GM18873 (cell line): ENCODE data around the gene IMMP2L.

Experiments used
- ATAC-seq: cut with Tn5 transposase; IDR thresholded peaks from one replicate; pipeline ENCODE4 v1.9.1; 2021; ENCODE audit warnings: mild to moderate bottlenecking, moderate library complexity, moderate number of reproducible peaks; ENCODE audit not compliant: unreplicated experiment, low FRiP score

The IMMP2L gene

DNA sequence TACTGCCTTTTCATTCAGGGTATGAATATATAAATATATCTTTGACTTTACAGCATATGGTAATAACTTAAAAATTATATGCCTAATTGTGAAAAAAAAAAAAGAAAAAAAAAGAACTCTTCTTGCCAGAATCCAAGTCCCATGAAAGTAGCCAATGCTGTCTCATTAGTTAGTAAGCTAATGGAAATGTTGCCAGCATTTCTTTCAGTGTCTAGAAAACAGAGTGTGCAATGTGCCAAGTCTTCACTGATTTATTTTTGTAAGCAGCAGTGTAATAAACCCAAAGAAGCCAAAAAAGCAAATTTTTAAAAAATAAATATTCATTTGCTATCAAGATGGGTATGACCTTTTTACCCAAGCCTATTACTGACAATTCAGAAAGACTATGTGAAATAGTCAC lies 502.5 kb downstream of the IMMP2L start:
- no peak for ATAC-seq

DNA sequence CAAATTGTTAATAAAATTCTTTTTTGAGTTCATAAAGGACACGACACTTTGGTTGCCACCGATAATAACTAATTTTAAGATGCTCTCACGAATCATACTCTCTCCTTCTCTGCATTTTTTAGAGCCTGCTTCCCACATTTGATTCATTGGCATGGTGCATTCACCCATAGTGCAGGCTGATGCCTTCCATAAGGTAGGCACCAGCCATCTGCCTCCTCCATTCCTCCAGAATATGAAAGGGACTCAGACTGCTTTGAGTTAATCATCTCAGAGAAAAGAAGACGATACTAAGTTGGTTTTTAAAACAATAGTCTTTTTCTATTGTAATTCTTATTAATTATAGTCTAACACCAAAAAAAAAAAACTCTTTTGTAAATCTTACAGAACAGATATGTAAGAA lies 505.2 kb downstream of the IMMP2L start:
- no peak for ATAC-seq

DNA sequence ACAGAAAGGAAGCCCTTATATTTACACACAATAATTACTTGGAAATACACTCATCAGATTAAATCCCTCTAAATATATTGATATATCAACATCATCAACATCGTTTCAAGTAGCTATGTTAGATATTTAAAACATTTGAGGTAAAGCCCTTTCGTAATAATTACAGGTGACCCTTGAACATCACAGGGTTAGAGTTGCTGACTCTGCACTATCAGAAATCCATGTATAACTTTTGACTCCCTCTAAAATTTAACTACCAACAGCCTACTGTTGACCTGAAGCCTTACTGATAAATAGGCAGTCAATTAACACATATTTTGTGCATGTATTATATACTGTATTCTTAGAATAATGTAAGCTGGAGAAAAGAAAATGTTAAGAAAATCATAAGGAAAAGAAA lies 505.9 kb downstream of the IMMP2L start:
- no peak for ATAC-seq

DNA sequence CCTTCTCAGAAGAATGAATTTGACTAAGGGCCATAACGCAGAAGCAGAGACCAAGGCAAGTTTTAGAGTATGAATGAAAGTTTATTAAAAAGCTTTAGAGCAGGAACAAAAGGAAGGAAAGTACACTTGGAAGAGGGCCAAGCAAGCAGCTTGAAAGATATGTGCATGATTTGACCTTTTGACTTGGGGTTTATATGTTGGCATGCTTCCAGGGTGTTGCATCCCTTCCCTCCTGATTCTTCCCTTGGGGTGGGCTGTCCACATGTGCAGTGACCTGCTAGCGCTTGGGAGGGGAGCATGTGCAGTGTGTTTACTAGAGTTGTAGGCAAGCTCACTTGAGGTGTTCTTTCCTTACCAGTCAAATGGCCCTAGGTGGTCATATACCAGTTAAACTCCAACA lies 509.3 kb downstream of the IMMP2L start:
- ATAC-seq: no peak

DNA sequence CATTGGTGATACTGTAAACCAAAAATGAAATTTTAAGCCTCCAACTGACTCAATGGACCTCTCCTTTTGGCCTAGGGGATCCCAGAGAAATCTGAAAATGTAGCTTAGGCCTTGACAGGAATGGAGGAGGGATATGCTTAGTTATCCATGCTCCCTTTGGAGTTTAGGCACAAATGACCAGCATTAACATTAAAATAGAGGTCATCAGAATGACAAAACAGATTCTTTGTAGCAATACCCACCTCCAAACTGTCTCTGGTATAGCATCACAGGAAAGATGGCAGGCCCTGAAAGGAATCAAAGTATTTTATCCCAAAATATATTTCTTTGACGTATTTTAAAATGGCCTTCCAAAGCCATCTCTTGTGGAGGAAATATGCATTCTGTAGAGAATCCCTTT lies 510.5 kb downstream of the IMMP2L start:
- no peak for ATAC-seq

DNA sequence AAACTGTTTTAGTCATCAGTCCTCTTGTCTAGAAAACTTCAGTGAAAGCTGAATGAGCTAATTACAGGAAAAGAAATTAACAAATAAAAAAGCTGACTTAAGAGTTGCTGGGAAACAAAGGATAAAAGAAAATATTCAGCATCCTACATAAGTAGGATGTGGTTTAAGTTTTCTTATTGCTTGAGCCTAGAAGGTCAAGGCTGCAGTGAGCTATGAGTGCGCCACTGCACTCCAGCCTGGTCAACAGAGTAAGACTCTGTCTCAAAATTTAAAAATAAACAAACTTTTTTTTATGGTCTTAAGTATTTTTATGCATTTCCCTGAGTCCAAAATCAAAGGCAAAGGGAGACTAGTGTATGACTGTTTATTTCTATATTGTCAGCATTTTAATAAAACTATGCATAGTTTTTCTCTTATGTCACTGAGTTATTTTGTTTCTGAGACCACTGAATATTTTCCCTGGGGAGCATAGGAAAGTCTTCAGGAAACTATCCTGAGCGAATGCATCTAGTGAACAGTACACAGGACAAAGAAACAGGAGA lies 511.3 kb downstream of the IMMP2L start:
- ATAC-seq: no peak

DNA sequence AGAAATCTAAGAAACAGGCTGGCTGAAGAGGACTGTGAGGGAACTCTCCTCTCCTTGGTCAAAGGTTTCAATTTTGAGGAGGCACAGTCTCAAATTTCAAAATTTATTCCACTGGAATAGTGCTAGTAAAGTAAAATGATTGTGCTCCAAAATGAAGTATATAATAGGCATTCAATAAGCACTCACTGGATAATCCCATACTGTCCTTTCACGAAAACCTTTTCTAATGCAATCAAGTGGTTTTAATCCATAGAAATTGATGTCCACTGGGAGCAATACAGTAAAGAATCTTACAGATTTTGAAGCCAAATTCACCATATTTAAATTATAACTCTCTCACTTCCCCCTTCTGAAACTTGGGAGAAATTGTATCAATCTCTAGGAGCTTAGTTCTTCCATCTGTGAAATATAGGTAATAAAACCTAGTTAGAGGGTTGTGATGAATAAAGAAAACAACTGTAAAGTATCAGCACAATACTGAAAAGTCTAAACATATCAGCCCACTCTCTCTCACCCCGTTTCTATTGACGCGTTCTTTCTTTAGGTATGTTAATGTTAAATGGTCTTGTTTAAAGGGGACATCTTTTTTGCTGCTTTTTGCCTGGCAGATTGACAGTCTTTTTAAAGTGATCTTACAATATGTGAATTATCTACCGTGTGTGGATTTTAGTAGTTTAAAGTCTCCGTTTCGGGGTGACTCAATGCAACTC lies 512.2 kb downstream of the IMMP2L start:
- no peak for ATAC-seq

DNA sequence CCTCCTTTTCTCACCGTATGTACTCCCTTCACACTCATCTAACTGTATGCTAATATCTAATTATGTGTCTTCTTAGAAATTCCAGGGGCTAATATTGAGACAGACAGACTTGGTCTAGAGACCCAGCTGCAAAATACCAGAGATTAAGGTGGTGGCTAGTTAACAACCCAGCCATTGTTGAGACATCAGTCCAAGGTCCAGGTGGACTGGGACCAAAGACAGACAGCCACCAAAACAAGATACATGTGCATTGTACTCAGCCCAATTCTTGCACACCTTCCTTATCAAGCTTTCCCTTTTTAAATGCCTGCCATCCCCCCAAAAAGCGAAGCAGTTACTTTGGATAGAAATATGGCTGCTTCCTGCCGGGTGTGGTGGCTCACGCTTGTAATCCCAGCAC lies 514.7 kb downstream of the IMMP2L start:
- ATAC-seq: no peak

DNA sequence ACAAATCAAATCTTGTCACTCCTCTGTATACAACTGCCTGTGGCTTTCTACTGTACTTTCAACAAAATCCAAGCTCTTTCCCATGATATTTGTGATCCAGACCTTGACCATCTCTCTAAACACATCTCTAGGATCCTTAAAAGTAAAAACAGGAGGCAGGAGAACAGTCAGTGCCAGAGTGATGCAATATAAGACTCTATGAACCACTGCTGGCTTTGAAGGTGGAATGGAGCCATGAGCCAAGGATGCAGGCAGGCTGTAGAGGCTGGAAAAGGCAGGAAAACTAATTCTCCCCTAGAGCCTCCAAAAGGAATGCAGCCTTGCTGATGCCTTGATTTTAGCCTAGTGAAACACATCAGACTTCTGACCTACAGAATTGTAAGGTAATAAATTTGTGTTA lies 516.8 kb downstream of the IMMP2L start:
- no peak for ATAC-seq

DNA sequence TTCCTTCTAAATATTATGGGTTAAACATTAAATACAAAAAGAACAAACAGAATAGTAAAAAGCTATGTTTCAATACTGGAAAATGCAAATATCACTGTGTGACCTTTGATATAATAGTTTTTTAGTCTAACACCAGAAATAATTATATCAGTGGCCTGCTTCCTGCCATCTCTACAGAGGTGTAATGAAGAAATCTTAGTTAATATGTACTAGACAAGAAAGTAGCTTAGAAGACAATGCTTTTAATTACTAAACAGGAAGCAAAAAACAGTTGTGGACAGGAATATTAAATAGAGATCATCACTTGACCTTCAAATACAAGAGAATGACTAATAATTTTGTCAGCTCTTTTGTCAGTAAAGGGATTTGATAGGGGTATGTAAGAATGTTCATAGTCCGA lies 518.7 kb downstream of the IMMP2L start:
- peak; percentile 88 for ATAC-seq

DNA sequence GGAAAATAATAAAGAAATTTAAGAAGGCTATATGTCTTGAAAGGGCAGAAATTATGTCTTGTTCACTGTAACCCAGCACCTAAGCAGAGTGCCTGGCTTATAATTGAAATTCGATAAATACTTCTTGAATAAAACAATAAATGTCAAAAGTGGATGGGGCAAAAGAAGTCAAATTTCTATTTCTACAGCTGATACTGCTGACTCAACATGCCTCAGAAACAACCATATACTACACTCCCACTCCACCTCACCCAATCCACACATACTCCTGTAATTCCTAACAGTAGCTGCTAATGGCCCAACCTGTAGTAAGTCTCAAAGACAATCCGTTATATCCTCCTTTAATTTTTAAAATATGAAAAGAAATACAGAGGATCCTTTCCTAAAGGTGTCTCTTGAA lies 519.5 kb downstream of the IMMP2L start:
- no peak for ATAC-seq

DNA sequence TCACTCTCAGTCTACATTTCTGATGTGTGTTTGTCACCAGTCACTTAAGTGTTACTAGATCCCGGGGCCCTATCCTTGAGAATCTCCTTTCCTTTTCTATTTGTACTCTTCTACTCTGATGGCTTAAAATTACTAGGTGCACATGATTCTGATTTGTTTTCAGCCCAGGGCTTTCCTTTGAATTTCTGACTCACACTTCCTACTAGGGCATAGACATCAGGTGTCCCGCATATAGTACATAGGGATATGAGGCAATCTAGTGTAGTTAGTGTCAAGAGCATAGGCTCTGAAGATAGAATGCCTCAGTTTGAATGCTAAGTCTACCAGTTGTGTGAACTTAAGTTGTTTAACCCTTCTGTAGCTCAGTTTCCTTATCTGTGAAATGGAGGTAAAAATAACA lies 520.7 kb downstream of the IMMP2L start:
- ATAC-seq: no peak

DNA sequence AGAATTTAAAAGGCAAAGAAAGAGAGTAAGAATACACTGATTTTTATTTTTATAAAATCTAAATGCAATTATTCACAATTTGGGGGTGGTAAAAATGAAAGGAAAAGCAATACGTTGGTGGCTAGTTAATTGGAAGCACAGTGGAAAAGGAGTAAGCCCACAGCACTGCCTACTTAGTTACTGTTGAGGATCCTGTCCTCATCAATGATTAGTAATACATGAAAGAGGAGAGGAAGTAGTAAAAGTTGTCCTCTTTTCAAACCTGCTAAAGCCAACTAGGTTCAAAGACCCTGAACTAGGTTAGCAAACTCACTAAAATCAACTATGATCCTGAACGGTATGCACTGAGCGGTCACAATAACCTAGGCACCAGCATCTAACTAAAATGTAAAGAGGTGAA lies 524.1 kb downstream of the IMMP2L start:
- no peak for ATAC-seq

DNA sequence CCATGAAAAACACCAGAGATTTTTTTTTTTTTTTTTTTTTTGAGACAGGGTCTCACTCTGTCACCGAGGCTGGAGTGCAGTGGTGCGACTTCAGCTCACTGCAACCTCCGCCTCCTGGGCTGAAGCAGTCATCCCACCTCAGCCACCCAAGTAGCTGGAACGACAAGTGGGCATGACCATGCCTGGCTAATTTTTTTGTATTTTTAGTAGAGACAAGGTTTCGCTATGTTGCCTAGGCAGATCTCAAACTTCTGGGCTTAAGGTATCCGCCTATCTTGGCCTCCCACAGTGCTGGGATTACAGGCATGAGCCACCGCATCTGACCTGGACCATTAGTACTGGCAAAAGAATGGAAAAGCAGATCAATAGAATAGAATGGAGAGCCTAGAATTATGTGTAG lies 530.4 kb downstream of the IMMP2L start:
- ATAC-seq: no peak

DNA sequence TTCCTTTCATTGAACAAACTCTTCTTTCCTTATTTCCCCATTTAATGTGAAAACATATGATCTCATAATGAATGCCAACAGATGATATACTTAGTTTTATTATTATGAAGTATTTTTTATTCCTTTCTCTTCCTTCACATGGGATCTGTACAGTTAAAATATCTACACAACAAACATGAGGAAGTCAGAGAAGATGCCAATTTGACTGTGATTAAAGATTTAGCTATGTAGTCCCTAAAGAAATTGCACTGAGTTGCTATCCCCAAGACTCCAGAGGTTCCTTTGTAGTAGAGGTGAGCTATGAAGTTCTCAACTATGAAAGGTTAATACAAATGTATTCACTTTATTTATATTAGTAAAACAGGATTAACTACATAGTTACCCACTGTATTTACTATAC lies 532.0 kb downstream of the IMMP2L start:
- no peak for ATAC-seq

DNA sequence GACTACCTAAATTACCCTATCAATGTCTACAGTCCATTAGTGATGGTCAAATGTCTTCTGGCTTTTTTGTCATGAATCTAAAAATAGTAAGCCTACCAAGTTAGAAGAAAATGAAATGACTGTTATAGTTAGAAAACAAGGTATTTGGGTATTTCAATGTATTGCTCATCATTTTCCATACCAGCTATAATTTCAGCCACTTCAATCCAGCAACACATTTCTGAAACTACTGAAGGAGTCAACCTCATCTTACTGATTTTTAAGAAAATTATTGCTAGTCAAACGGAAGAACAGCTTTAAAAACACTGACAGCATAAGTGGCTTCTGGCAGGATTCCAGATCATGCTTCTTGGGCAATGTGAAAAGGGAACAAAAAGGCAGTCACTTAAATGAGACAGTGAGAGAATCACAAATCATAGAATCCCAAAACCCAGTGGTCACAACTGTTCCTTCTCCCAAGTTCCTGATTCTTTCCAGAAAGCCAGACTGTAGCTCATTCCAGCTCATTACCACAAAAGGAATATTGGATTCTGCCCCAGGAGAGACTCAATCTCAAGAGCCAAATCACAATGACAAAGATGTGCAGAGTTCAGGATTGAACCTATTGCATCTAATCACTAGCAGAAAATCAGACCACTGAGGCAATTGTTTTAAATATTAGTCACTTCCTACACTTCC lies 532.6 kb downstream of the IMMP2L start:
- no peak for ATAC-seq

DNA sequence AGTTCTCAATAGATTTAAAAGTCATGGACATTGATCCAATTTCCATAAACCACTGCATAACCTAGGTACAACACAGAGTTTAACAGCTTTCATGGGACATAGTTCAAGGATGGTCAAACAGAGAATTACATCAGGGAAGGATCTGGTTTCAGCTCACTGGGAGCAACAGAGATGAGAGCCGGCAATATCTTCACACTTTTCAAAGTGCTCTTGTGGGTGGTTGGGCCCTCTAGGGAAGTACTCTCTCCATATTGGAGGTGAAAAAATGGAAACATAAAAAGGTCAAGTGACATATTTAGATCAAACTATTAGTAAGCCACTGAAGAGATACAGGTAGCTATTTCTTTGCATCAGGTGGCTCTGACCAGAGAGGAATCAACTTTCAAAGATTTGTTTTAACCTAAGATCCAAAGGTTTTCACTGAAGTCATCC lies 533.1 kb downstream of the IMMP2L start:
- no peak for ATAC-seq

DNA sequence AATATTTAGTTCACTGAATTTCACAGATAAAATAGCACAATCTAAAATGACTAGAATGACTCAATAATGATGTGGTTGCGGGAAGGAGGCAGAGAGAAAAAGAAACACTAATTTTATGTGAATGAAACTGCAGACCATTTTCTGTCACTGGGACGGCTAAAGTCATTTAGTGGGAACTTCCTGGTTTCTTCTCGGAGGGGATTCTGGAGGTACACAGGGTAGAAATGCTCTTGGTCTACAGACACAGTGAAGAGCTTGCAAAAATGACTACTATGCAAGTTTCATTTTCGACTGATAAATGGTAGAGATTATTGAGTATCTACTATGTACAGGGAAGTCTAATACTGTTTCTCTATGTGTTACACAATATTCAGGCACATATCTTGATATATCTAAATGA lies 534.9 kb downstream of the IMMP2L start:
- ATAC-seq: no peak

DNA sequence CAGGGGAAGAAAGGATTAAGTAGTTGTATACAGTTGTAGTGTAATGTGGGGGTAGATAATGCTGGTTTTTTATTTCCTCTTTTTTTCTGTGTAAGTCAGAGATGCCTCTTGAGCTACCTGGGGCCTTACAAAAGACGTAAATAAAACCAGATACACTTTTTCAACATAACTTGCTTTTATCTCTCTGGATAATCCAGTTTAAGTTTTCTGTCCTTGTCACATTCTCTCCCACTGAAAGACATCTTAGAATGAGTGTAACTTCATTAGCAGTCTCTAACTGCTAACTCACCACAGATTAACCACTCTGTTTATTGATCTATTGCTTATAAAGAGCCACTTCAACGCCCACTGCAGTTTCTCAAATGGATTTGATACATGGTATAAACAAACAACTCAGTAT lies 535.5 kb downstream of the IMMP2L start:
- no peak for ATAC-seq

DNA sequence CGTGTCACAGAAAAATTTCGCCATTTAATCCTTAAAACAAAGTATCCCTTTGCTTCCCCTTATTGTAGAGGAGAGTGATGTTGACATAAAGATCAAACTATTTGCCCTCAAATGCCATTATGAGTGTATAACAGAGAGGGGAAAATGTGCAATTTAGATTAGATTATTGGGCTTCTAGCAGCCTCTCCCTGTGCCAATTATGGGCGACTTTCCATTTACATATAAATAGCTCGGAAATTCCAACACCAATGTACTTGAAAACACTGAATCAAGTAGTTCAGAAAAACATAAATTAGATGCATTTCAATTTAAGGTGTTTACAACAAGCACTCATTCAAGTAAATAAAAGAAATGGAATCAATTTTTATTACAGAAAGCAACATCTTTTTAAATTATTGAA lies 535.9 kb downstream of the IMMP2L start:
- no peak for ATAC-seq

DNA sequence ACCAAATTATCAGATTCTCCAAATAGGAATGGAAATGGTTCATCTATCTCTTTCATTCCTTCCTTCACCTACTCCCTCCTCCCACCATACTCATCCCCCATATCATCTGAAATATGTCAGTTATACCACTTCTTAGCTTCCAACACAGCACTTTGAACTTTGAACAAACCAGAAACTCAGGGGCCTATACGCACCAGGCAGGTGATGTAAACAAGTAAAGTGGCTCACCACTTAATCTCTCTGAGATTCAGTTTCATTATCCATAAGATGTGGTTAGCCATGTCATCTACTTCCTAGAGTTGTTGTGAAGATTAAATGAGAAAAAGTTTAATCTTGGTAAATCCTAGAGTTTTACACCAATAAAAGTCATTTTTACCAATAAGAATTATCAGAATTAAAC lies 537.3 kb downstream of the IMMP2L start:
- ATAC-seq: no peak
